GM10266 (cell line): ENCODE results near the gene PICALM.

Experiments used
- DNase-seq: peaks from one replicate; pipeline ENCODE4 v3.0.0; 2012; ENCODE audit errors: extremely low spot score
- CTCF ChIP-seq: IDR thresholded peaks from 2 replicates; pipeline ENCODE4 v1.5.1; 2012; ENCODE audit warnings: mild to moderate bottlenecking, low read depth; ENCODE audit not compliant: control insufficient read depth, insufficient read depth; ENCODE audit errors: missing control alignments

The PICALM gene

GRCh38 chr11:86060544-86060943 lies 8.3 kb downstream of the PICALM start:
- TF ChIP-seq CTCF, result no peak
- no peak for DNase-seq

- no peak for TF ChIP-seq CTCF
- no peak for DNase-seq
Observed at GRCh38 chr11:86058360-86058759, 10.5 kb downstream of the PICALM start.

GRCh38 chr11:86056351-86056854 lies 12.5 kb downstream of the PICALM start:
- TF ChIP-seq CTCF, result no peak
- DNase-seq, result no peak

GRCh38 chr11:86052693-86053641 lies 15.9 kb downstream of the PICALM start:
- TF ChIP-seq CTCF, result no peak
- DNase-seq, result no peak

- no peak for DNase-seq
- no peak for TF ChIP-seq CTCF
Observed at GRCh38 chr11:86050196-86050709, 18.6 kb downstream of the PICALM start.

GRCh38 chr11:86047275-86047991 lies 21.5 kb downstream of the PICALM start:
- peak; percentile 9 for DNase-seq

More at GRCh38 chr11:86047275-86047991, 21.5 kb downstream of the PICALM start:
- no peak for TF ChIP-seq CTCF
